ENCODE measurements around the gene GFOD1.
"Not testable (repeated sequence)": the region's sequence is repeated elsewhere in the genome, so short reads cannot be mapped to it uniquely, and the experiment has no call there.

GFOD1 gene

GRCh38 chr6:13354331-13355042 lies 132.9 kb downstream of the GFOD1 start:
- DNase-seq (ENCODE audit: low read depth, low spot score): no peak
- no peak overlapping the region; the same call in 1 of the 2 replicates for H3K4me3 ChIP-seq (ENCODE audit: low read length)

DNA sequence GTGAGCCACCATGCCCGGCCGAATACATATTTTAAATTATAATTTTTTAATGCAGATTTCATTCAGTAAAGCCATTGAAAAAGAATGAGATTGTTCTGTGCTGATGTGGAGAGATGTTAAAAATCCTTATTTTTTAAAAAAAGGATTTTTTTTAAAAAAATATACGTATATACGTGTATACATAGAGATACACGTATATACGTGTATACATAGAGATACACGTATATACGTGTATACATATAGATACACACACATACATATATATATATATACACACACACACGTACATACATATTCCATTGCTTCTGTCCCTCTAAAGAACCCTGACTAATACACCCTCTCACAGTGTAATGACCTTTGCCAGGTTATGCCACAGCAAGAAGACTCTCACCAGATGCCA lies 135.2 kb downstream of the GFOD1 start:
- no peak overlapping the region for H3K4me3 ChIP-seq (ENCODE audit: low read length)
- no peak for DNase-seq (ENCODE audit: low read depth, low spot score)

- H3K4me3 ChIP-seq (ENCODE audit: low read length): no peak overlapping the region
- DNase-seq (ENCODE audit: low read depth, low spot score): no peak
Observed at GRCh38 chr6:13351271-13351670, 136.1 kb downstream of the GFOD1 start.

- DNase-seq (ENCODE audit: low read depth, low spot score): no peak
- H3K4me3 ChIP-seq (ENCODE audit: low read length): no peak overlapping the region
Observed at GRCh38 chr6:13349811-13350506, 137.4 kb downstream of the GFOD1 start.

- no peak for DNase-seq (ENCODE audit: low read depth, low spot score)
- H3K4me3 ChIP-seq (ENCODE audit: low read length): no peak overlapping the region
Observed at GRCh38 chr6:13348334-13349113, 138.9 kb downstream of the GFOD1 start.

DNA sequence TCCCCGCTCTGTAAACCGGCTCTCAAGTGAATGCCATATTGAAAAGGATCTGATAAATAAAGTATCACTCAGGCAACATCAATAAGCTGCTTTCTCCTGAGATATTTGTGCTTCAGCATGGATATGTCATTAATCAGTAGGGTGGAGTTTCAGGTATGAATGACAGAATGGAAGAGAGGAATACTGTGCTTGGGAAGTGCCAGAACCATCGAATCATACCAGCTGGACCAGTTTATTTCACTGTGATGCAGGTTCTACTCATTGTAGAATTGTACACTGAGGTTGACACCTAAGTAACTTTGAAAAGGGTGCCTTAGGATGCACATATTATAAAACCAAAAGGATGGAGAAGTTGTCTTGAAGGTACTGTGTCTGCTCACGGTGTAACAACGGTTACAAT lies 141.2 kb downstream of the GFOD1 start:
- no peak for DNase-seq (ENCODE audit: low read depth, low spot score)
- no peak overlapping the region for H3K4me3 ChIP-seq (ENCODE audit: low read length)

DNA sequence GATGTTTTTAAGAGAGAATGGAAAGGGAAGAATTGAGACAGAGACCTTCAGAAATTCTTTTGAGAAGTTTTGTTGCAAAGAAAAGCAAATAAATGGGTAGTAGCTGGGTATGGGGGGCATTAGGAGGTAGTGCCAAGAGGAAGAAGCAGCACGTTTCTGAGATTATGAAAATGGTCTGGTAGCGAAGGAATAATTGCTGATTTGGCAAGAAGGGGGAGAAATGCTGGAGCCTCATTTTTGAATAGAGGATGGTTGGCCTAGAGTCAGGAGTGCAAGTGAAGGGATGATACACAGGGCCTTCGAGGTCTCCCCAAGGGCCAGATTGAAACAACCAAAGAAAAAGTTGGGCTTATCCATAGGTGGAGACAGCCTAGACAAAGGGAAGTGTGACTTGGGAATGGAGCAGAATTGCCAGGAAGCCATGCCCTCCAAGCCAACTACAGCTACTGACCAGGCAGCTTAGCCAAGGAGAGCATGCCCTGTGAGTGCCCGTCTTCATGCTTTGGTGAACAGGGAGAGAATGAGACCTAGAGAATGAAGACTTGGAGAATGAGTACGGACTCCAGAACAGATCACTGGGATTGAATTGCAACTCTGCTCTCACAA lies 144.9 kb downstream of the GFOD1 start:
- H3K4me3 ChIP-seq (ENCODE audit: low read length): no peak overlapping the region
- DNase-seq (ENCODE audit: low read depth, low spot score): no peak

- DNase-seq (ENCODE audit: low read depth, low spot score): no peak
- H3K4me3 ChIP-seq (ENCODE audit: low read length): no peak overlapping the region
Observed at GRCh38 chr6:13339863-13340630, 147.4 kb downstream of the GFOD1 start.

GRCh38 chr6:13338038-13338437 lies 149.4 kb downstream of the GFOD1 start:
- no peak for DNase-seq (ENCODE audit: low read depth, low spot score)
- no peak overlapping the region for H3K4me3 ChIP-seq (ENCODE audit: low read length)

DNA sequence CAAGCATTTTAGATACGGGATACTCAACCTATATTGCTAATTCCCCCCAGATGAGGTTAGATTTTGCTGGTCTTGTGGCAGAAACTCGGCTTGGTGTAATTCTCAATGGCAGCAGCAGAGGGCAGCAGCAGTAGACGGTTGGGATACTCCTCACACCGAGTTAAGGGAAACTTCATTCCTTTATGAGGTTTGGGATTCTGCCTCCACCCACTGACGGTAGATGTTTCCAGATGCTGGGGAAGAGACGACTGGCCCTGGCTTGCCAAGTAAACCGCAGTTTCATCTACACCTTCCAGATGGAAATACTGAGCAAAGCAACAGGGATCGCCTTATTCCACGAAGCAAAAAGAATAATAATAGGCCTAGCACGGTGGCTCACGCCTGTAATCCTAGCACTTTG lies 150.8 kb downstream of the GFOD1 start:
- no peak overlapping the region for H3K4me3 ChIP-seq (ENCODE audit: low read length)
- peak; percentile 73 for DNase-seq (ENCODE audit: low read depth, low spot score)

DNA sequence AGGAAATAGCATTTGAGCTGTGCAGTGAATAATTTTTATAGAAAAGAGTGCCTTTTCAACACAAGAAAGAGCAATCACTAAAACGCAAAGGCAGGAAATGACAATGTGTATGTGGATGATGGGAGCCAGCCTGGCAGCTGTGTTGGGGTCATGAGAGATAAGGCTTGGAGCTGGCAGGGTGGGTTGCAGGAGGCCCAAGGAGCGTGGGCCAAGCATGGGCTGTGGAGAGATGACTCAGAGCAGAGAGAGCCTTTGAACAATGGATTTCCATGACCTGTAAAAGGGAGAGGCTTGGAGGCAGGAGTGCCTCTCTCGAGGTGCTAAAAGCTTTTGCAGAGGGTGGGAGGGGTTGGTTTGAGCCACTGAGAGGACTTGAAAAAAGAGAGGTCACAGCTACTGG lies 152.4 kb downstream of the GFOD1 start:
- no peak for DNase-seq (ENCODE audit: low read depth, low spot score)
- no peak overlapping the region for H3K4me3 ChIP-seq (ENCODE audit: low read length)

DNA sequence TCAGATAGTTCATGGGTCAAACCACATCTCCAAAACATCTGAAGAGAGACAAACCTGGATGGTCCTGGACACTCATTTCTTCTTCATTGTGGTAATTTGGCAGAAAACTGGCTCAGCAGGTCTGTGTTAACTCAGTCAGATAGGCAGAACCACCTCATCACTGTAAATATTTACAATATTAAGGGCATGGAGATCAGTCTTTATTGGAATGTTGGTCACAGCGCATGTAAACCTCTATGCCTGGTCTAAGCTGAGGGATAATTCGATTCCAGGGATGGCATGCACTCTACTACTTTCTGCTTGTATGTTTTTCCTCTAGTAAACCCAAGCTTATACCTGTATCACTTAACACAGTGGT lies 155.1 kb downstream of the GFOD1 start:
- DNase-seq (ENCODE audit: low read depth, low spot score): no peak

GRCh38 chr6:13331516-13332348 lies 155.7 kb downstream of the GFOD1 start:
- DNase-seq (ENCODE audit: low read depth, low spot score): no peak
- H3K4me3 ChIP-seq (ENCODE audit: low read length): no peak overlapping the region

More for the DNA sequence above, 155.1 kb downstream of the GFOD1 start:
- no peak overlapping the region for H3K4me3 ChIP-seq (ENCODE audit: low read length)

- H3K4me3 ChIP-seq (ENCODE audit: low read length): peak overlapping the region; percentile 93
- no peak for DNase-seq (ENCODE audit: low read depth, low spot score)
Observed at GRCh38 chr6:13328875-13329183, 158.6 kb downstream of the GFOD1 start.

GRCh38 chr6:13328076-13328874 lies 159.1 kb downstream of the GFOD1 start, which contains the start of gene TBC1D7:
Gene TBC1D7 (minus strand): TSS chr6:13328537. CDS start chr6:13326898, 1,639 bp downstream.
- DNase-seq (ENCODE audit: low read depth, low spot score): peak; percentile 80
- peak within 1 kb of the TSS; percentile 93 for H3K4me3 ChIP-seq (ENCODE audit: low read length)

DNA sequence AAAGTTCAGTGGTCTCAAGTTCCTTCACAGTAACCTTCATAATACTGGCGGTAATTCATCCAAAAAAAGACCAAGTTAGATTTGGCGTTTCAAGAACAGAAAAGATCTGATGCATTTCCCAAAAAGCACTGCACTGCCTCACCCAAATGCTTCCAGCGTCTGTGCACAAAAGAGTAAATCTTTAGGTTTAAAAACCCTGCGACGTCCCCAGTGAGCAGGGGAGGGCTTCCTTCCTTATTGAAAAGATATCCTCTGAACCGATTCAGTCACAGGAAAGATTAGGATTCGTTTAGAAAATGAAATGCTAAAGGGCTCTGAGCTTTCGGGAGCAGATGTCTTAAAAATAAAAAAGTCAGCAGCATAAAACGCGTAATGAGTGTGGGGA lies 159.7 kb downstream of the GFOD1 start:
- DNase-seq (ENCODE audit: low read depth, low spot score): no peak
- H3K4me3 ChIP-seq (ENCODE audit: low read length): peak overlapping the region; percentile 93

- not testable (repeated sequence) for H3K4me3 ChIP-seq (ENCODE audit: low read length)
Observed at GRCh38 chr6:13326031-13326586, 161.3 kb downstream of the GFOD1 start.

More at GRCh38 chr6:13326031-13326586, 161.3 kb downstream of the GFOD1 start:
- not testable (repeated sequence) for DNase-seq (ENCODE audit: low read depth, low spot score)
